ENCODE measurements around the gene TACC3.

The TACC3 gene

DNA sequence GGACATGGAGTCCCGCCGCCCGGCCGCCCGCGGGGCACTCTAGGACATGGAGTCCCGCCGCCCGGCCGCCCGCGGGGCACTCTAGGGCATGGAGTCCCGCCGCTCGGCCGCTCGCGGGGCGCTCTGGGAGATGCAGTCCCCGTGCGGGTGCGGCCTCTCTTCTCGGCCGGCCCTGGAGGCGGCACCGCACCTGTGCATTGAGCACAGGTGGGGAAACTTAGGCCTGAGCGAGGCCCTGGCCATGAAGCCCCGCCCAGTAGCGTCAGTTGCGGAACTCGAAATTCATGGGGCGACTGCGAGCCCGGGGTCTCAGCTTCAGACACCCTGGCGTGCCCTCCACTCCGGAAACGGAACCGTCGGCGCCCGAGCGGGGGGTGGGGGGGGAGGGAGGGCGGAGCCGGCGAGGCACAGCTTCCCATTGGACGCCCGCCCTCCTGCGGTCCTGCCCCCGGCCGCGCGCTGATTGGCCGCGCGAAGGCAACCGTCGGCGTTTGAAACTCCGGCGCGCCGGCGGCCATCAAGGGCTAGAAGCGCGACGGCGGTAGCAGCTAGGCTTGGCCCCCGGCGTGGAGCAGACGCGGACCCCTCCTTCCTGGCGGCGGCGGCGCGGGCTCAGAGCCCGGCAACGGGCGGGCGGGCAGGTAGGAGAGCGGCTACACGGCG, at the start of gene TACC3, which contains the start of gene TMEM129:
TSS of gene TACC3 (plus strand) at position 519 of the 663 bp plus-strand sequence. CDS start 1,901 bp downstream, outside the sequence.
TSS of gene TMEM129 (minus strand) at position 321 of the 663 bp plus-strand sequence. CDS start 486 bp downstream, outside the sequence.
- H3K36me3 ChIP-seq (ENCODE audit: low read depth), result peaks cover 49% of the 10 kb centered on the region
- H3K9me3 ChIP-seq (ENCODE audit: severe bottlenecking), result no peaks in the 10 kb centered on the region
- H3K27ac ChIP-seq (ENCODE audit: poor library complexity, severe bottlenecking), result peak within 1 kb of the TSS; percentile 63
- TF ChIP-seq, protein P1, sequence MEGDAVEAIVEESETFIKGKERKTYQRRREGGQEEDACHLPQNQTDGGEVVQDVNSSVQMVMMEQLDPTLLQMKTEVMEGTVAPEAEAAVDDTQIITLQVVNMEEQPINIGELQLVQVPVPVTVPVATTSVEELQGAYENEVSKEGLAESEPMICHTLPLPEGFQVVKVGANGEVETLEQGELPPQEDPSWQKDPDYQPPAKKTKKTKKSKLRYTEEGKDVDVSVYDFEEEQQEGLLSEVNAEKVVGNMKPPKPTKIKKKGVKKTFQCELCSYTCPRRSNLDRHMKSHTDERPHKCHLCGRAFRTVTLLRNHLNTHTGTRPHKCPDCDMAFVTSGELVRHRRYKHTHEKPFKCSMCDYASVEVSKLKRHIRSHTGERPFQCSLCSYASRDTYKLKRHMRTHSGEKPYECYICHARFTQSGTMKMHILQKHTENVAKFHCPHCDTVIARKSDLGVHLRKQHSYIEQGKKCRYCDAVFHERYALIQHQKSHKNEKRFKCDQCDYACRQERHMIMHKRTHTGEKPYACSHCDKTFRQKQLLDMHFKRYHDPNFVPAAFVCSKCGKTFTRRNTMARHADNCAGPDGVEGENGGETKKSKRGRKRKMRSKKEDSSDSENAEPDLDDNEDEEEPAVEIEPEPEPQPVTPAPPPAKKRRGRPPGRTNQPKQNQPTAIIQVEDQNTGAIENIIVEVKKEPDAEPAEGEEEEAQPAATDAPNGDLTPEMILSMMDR (IDR thresholded peaks at IDR 0.05; ENCODE audit: poor library complexity, severe bottlenecking), result no peak
- DNase-seq (ENCODE audit: low spot score) (peak; percentile 98), ATAC-seq (ENCODE audit: low read depth) (peak; percentile 92)
- no peaks in the 10 kb centered on the region for H3K27me3 ChIP-seq (ENCODE audit: insufficient read depth, poor library complexity, severe bottlenecking)
- peaks cover 5% of the 10 kb centered on the region for H3K4me1 ChIP-seq (ENCODE audit: insufficient read depth, poor library complexity, severe bottlenecking)
- H3K4me3 ChIP-seq (ENCODE audit: severe bottlenecking), result peak within 1 kb of the TSS; percentile 58

GRCh38 chr4:1673671-1674070, 47.6 kb upstream of the TACC3 start:
- TF ChIP-seq, protein P1 (IDR thresholded peaks at IDR 0.05; ENCODE audit: poor library complexity, severe bottlenecking), result no peak
- no peaks in the 10 kb centered on the region for H3K4me1 ChIP-seq (ENCODE audit: insufficient read depth, poor library complexity, severe bottlenecking)
- DNase-seq (ENCODE audit: low spot score) (no peak), ATAC-seq (ENCODE audit: low read depth) (no peak)
- H3K27me3 ChIP-seq (ENCODE audit: insufficient read depth, poor library complexity, severe bottlenecking), result no peaks in the 10 kb centered on the region
- H3K9me3 ChIP-seq (ENCODE audit: severe bottlenecking), result no peaks in the 10 kb centered on the region
- H3K27ac ChIP-seq (ENCODE audit: poor library complexity, severe bottlenecking), result no peak overlapping the region
- H3K36me3 ChIP-seq (ENCODE audit: low read depth), result no peaks in the 10 kb centered on the region
- no peak overlapping the region for H3K4me3 ChIP-seq (ENCODE audit: severe bottlenecking)

DNA sequence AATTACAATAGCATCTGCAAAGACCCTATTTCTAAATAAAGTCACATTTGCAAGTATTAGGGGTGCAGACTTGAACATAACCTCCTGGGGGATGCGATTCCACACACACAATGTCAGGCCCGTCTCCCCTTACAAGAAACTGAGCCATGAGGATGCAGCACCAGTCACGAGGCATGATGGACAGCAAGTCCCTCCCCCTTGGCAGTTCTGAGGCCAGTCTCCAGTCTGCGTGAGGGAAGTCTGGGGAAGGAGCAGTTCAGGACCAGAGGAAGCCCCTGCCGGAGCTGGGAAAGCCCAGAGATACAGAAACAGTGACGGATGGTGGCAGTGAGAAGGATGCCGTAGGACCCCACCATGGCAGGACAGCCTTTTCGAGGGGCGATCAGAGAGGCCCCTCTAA, 46.6 kb upstream of the TACC3 start:
- no peaks in the 10 kb centered on the region for H3K36me3 ChIP-seq (ENCODE audit: low read depth)
- no peaks in the 10 kb centered on the region for H3K4me1 ChIP-seq (ENCODE audit: insufficient read depth, poor library complexity, severe bottlenecking)
- no peaks in the 10 kb centered on the region for H3K9me3 ChIP-seq (ENCODE audit: severe bottlenecking)
- TF ChIP-seq, protein P1 (IDR thresholded peaks at IDR 0.05; ENCODE audit: poor library complexity, severe bottlenecking), result no peak
- DNase-seq (ENCODE audit: low spot score) (no peak), ATAC-seq (ENCODE audit: low read depth) (no peak)
- no peak overlapping the region for H3K4me3 ChIP-seq (ENCODE audit: severe bottlenecking)
- no peak overlapping the region for H3K27ac ChIP-seq (ENCODE audit: poor library complexity, severe bottlenecking)
- H3K27me3 ChIP-seq (ENCODE audit: insufficient read depth, poor library complexity, severe bottlenecking), result no peaks in the 10 kb centered on the region

DNA sequence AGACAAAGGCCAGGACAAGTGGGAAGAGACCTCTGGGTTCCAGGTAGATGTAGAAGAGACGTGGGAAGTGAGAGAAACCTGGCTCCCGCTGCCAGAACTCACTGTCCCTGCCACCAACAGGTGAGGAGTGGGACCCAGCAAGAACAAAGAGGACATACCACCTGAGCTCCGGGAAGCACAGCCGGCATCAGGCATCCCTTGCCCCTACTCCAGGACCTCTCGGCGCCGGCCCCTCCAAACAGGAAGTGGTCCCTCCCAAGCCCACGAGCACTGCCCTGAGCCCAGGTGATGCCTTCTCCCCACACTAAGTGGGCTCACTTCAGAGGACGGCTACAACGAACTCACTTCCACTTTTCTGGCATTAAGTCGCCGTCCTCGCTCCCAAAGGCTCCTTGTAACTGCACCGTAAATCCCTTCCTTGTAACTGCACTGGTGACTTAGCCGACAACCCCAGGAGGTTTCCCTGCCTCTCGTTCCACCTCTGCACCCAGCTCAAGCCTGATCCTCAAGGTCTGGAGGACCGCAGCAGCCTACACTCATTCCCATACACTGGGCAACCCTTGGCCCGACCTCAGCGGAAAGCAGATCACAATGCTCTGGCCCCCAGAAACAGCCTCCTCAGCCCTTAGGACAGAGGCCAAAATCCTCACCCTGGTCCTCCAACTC, 46.1 kb upstream of the TACC3 start:
- ATAC-seq (ENCODE audit: low read depth), result no peak
- Histone ChIP-seq H3K4me3 (ENCODE audit: severe bottlenecking) (no peak overlapping the region), H3K4me1 (ENCODE audit: insufficient read depth, poor library complexity, severe bottlenecking) (no peaks in the 10 kb centered on the region), H3K9me3 (ENCODE audit: severe bottlenecking) (no peaks in the 10 kb centered on the region), H3K36me3 (ENCODE audit: low read depth) (no peaks in the 10 kb centered on the region), H3K27ac (ENCODE audit: poor library complexity, severe bottlenecking) (no peak overlapping the region), H3K27me3 (ENCODE audit: insufficient read depth, poor library complexity, severe bottlenecking) (no peaks in the 10 kb centered on the region)
- TF ChIP-seq, protein P1 (IDR thresholded peaks at IDR 0.05; ENCODE audit: poor library complexity, severe bottlenecking), result no peak
- DNase-seq (ENCODE audit: low spot score), result no peak

DNA sequence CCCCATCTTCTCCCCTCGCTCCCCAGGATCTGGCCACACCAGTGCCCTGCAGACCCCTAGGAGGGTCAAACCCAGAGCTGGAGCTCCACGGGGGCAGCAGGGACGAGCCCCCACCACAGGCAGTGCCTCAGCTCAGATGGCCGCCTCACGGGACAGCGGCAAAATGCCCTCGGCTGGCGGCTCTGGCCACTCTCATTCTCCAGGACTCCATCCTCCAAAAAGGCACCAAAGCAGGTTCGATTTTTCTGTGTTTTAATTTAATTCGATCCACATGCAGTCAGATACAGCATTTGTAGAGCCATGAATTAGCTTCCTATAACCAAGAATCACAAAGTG, 45.6 kb upstream of the TACC3 start:
- TF ChIP-seq, protein P1 (IDR thresholded peaks at IDR 0.05; ENCODE audit: poor library complexity, severe bottlenecking), result no peak
- Histone ChIP-seq H3K4me1 (ENCODE audit: insufficient read depth, poor library complexity, severe bottlenecking) (no peaks in the 10 kb centered on the region), H3K27me3 (ENCODE audit: insufficient read depth, poor library complexity, severe bottlenecking) (no peaks in the 10 kb centered on the region), H3K4me3 (ENCODE audit: severe bottlenecking) (no peak overlapping the region), H3K27ac (ENCODE audit: poor library complexity, severe bottlenecking) (no peak overlapping the region), H3K36me3 (ENCODE audit: low read depth) (no peaks in the 10 kb centered on the region), H3K9me3 (ENCODE audit: severe bottlenecking) (no peaks in the 10 kb centered on the region)
- no peak for DNase-seq (ENCODE audit: low spot score)
- no peak for ATAC-seq (ENCODE audit: low read depth)

Data from RWPE2 (cell line).